ENCODE measurements around the gene LRTM2. TPM values are rescaled to one million over a fixed set of nuclear protein-coding genes. Genes with fewer than 3 reads are reported as not detected.
"Not testable (repeated sequence)": the region's sequence is repeated elsewhere in the genome, so short reads cannot be mapped to it uniquely, and the experiment has no call there.

The LRTM2 gene
- total RNA-seq, 4 donors from 2014 or later = not detected

DNA sequence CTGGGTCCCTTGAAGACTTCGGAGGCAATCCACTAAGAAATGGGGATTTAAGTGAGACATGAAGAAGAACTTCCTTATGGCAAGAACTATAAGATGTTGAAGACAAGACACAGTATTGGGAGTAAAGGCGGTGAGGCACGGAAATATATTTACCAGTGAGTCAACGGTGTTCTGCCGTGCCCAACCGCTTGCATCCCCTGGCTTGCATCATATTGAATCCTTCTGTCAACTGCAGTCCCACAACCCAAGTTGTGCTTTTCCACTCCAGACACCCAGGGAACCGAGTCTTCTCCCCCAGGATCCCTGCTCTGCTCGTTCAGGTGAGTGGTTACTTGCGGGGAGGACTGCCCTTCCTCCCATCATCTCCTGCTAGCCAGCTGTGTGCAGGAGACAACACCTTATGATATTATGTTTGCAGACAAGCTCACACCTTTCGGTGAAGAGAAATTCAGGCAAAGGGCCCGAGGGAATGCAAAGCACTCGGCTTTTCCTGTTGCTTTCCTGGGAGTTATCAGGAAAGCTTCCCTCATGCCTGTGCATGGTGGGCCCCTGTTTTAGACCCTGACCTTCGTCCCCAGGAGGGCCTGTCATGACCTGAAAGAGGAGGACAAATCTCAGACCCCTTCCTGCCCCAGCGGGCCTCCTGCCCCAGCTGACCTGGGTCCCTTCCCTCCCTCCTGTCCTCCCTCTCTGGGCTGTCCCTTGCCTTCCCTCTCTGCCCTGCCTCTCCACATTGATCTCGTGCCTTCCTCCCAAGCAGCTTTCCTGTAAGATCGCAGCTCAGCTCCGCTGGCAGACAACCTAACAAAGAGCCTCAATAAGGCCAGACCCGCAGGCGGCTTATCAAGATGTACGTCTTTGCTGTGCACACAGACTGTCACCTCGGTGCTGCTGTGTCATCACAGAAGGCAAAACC lies 4.3 kb upstream of the LRTM2 start:
- Histone ChIP-seq H3K4me3 (replicated peaks in 1 of 3) (no peak overlapping the region), H3K27me3 (no peaks in the 10 kb centered on the region), H3K9me3 (no peaks in the 10 kb centered on the region), H3K4me1 (peaks cover 0 to 2% of the 10 kb centered on the region in 2 donors), H3K36me3 (no peaks in the 10 kb centered on the region), H3K27ac (no peak overlapping the region)
- TF ChIP-seq POLR2A (IDR thresholded peaks at IDR 0.05) = no peak
- TF ChIP-seq, protein P1, sequence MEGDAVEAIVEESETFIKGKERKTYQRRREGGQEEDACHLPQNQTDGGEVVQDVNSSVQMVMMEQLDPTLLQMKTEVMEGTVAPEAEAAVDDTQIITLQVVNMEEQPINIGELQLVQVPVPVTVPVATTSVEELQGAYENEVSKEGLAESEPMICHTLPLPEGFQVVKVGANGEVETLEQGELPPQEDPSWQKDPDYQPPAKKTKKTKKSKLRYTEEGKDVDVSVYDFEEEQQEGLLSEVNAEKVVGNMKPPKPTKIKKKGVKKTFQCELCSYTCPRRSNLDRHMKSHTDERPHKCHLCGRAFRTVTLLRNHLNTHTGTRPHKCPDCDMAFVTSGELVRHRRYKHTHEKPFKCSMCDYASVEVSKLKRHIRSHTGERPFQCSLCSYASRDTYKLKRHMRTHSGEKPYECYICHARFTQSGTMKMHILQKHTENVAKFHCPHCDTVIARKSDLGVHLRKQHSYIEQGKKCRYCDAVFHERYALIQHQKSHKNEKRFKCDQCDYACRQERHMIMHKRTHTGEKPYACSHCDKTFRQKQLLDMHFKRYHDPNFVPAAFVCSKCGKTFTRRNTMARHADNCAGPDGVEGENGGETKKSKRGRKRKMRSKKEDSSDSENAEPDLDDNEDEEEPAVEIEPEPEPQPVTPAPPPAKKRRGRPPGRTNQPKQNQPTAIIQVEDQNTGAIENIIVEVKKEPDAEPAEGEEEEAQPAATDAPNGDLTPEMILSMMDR (IDR thresholded peaks at IDR 0.05) = no peak
- no peak for DNase-seq
- intact Hi-C loops (cut with DNase I) = no loop called here
- 63 to 72% methylated on average over 21 of the region's 21 CpGs for WGBS, 2 donors

DNA sequence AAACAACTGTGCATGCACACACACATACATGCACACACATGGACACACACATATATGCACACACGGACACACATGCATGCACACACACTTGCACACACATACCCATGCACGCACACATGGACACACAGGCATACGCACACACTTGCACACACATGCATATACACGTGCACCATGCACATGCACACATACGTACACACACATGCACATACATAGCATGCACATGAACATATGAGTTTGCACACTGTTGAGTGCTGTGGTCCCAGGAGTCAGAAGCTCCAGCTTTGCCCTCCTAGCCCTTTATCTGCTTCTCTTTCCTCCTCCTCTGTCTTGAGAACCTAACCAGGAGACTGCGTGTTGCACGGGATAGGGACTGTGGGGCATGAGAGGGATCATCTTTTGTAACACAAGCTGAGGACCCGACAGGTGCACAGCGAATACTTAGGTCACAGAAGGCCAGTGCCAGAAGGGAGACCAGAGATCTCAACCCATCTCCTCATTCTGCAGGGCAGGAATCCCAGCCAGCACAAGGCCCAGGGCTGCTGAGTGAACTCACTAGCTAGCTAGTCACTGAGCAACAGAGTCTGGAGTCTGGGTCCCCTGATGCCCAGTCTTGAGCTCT lies 3.5 kb upstream of the LRTM2 start:
- H3K27ac ChIP-seq = no peak overlapping the region
- no peak for DNase-seq
- no peak overlapping the region for H3K4me3 ChIP-seq (replicated peaks in 1 of 3)
- intact Hi-C loops (cut with DNase I) = no loop called here
- H3K4me1 ChIP-seq = no peaks in the 10 kb centered on the region
- no peaks in the 10 kb centered on the region for H3K36me3 ChIP-seq
- no peak for TF ChIP-seq POLR2A (IDR thresholded peaks at IDR 0.05)
- TF ChIP-seq, protein P1 (IDR thresholded peaks at IDR 0.05) = no peak
- H3K9me3 ChIP-seq = no peaks in the 10 kb centered on the region
- no peaks in the 10 kb centered on the region for H3K27me3 ChIP-seq
- WGBS, 2 donors = 93 to 95% methylated on average over 9 of the region's 9 CpGs

DNA sequence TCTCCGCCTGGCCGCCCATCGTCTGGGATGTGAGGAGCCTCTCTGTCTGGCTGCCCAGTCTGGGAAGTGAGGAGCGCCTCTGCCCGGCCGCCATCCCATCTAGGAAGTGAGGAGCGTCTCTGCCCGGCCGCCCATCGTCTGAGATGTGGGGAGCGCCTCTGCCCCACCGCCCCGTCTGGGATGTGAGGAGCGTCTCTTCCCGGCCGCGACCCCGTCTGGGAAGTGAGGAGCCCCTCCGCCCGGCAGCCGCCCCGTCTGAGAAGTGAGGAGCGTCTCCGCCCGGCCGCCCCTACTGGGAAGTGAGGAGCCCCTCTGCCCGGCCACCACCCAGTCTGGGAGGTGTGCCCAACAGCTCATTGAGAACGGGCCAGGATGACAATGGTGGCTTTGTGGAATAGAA lies 2.4 kb upstream of the LRTM2 start:
- H3K36me3 ChIP-seq; DNase-seq; H3K4me3 ChIP-seq (replicated peaks in 1 of 3); H3K27me3 ChIP-seq; H3K27ac ChIP-seq; intact Hi-C loops (cut with DNase I); H3K9me3 ChIP-seq; H3K4me1 ChIP-seq: not testable (repeated sequence)
- WGBS, 2 donors = 89 to 93% methylated on average over 3 to 10 of the region's 28 CpGs

DNA sequence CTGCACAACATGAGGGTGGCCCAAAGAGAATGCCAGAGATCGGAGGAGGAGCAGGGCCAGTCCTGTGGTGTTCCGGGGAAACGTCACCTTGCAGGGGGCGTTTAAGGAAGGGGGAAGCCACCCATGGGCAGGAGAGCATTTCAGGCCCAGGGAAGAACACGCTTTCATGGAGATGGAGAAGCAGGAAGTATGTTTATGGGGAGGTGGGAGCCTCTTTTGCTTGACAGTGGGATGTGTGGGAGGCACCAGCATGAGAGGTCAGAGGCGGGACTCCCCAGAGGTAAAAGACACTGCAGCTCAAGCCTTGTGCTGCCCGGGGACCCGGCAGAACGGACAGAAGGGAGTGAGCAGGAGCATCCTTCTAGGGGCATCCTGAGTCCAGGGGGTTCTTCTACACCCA lies 1.3 kb upstream of the LRTM2 start:
- Histone ChIP-seq H3K27me3 (no peaks in the 10 kb centered on the region), H3K27ac (no peak overlapping the region), H3K4me1 (no peaks in the 10 kb centered on the region), H3K9me3 (no peaks in the 10 kb centered on the region), H3K4me3 (replicated peaks in 1 of 3) (no peak overlapping the region), H3K36me3 (no peaks in the 10 kb centered on the region)
- 67 to 71% methylated on average over 9 of the region's 9 CpGs for WGBS, 2 donors
- no peak for DNase-seq
- intact Hi-C loops (cut with DNase I) = no loop called here
- no peak for TF ChIP-seq POLR2A (IDR thresholded peaks at IDR 0.05)
- TF ChIP-seq, protein P1 (IDR thresholded peaks at IDR 0.05) = no peak

DNA sequence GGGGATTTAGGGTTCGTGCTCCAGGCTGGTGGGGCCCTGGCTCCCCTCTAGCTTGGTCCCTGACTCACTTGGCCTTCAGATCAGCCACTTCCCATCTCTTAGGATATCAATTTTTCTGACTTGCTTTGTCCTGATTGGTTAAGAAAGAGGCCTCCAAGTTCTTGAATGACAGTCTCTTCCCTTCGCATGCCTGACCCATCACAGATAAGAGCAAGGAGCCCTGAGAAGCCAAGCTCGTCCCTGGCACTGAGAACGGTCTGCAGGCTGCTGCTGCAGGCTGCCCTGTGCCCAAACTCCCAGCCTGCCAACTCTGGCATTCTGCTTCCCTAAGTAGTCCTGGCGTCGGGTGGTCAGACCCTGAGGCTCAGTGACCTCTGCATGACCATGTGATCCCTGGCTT lies 794 bp upstream of the LRTM2 start:
- Histone ChIP-seq H3K27ac (no peak overlapping the region), H3K27me3 (no peaks in the 10 kb centered on the region), H3K9me3 (no peaks in the 10 kb centered on the region), H3K4me1 (no peaks in the 10 kb centered on the region), H3K36me3 (no peaks in the 10 kb centered on the region), H3K4me3 (replicated peaks in 1 of 3) (no peak overlapping the region)
- no peak for DNase-seq
- WGBS, 2 donors = 54 to 61% methylated on average over 6 of the region's 6 CpGs
- intact Hi-C loops (cut with DNase I) = no loop called here
- TF ChIP-seq, protein P1 (IDR thresholded peaks at IDR 0.05) = no peak
- TF ChIP-seq POLR2A (IDR thresholded peaks at IDR 0.05) = no peak
